A673 (cell line): ENCODE results near the gene RBP3.

ENCODE experiments used
- CTCF ChIP-seq: fragments of 300-800, 200-600 bp; sonication (generic); conservative IDR thresholded peaks from 2 replicates; pipeline ENCODE4 v1.5.1; 2017; ENCODE audit warnings: low read depth, mild to moderate bottlenecking, antibody characterized with exemption, low read length, moderate library complexity, mixed read lengths
- EZH2 ChIP-seq: fragments of 200-600 bp; sonication (generic); IDR thresholded peaks from 2 replicates; pipeline ENCODE4 v1.6.1; 2017; ENCODE audit warnings: borderline replicate concordance, low read depth, mild to moderate bottlenecking, mixed read lengths, antibody characterized with exemption, low read length; ENCODE audit not compliant: poor library complexity, severe bottlenecking

GRCh38 chr10:47323636-47324296 is 24.4 kb upstream of the RBP3 start:
- TF ChIP-seq EZH2, result no peak
- no peak for TF ChIP-seq CTCF
